ENCODE data around the gene ITGAV.
"Not testable (repeated sequence)": the region's sequence is repeated elsewhere in the genome, so short reads cannot be mapped to it uniquely, and the experiment has no call there.

The ITGAV gene

GRCh38 chr2:186569127-186569526 lies 20.7 kb upstream of the ITGAV start:
- not testable (repeated sequence) for H3K36me3 ChIP-seq (replicated peaks in 1 of 2; ENCODE audit: control insufficient read depth in 2 of 2, insufficient read depth in 2 of 2, low read length in 2 of 2); H3K4me3 ChIP-seq (ENCODE audit: low read length in 2 of 2); H3K79me1 ChIP-seq (ENCODE audit: low read depth, low read length); H3K27ac ChIP-seq (replicated peaks; ENCODE audit: low read length); H3K4me2 ChIP-seq (ENCODE audit: insufficient read depth, low read length, poor library complexity, severe bottlenecking); H2BK120ac ChIP-seq (ENCODE audit: low read depth, low read length); H2AK5ac ChIP-seq (ENCODE audit: low read depth, low read length); H3K27me3 ChIP-seq (ENCODE audit: control insufficient read depth in 3 of 3, insufficient read depth in 3 of 3, low read depth in 1 of 3, low read length in 3 of 3); H3K9me3 ChIP-seq (replicated peaks in 1 of 2; ENCODE audit: control insufficient read depth in 2 of 2, insufficient read depth in 1 of 2, low read depth in 1 of 2, low read length in 2 of 2); H4K8ac ChIP-seq (ENCODE audit: low read depth, low read length); H2AFZ ChIP-seq (ENCODE audit: low read length); H2BK5ac ChIP-seq (ENCODE audit: low read length); H3K18ac ChIP-seq (ENCODE audit: low read length); H3K9ac ChIP-seq (ENCODE audit: low read depth, low read length, poor library complexity); H3K14ac ChIP-seq (ENCODE audit: low read length); DNase-seq (ENCODE audit: low spot score); H2BK15ac ChIP-seq (ENCODE audit: low read length); H2BK12ac ChIP-seq (ENCODE audit: low read length); H3K23ac ChIP-seq (ENCODE audit: low read depth, low read length, poor library complexity); H4K91ac ChIP-seq (ENCODE audit: low read depth, low read length, poor library complexity); H3K4ac ChIP-seq (ENCODE audit: low read length)
- WGBS, 2 donors (ENCODE audit: extremely low coverage in 2 of 2, insufficient read length in 2 of 2, insufficient replicate concordance in 1 of 2): no CpG with 5 or more reads among the region's 1 CpG
- H3K4me1 ChIP-seq (ENCODE audit: control insufficient read depth in 2 of 2, insufficient read depth in 1 of 2, low read depth in 1 of 2, low read length in 2 of 2): peaks cover 4 to 12% of the 10 kb centered on the region in 2 donors

GRCh38 chr2:186569897-186570296 lies 20.0 kb upstream of the ITGAV start:
- H4K91ac ChIP-seq (ENCODE audit: low read depth, low read length, poor library complexity): no peak overlapping the region
- no peak overlapping the region for H3K14ac ChIP-seq (ENCODE audit: low read length)
- H2AK5ac ChIP-seq (ENCODE audit: low read depth, low read length): no peak overlapping the region
- no peak overlapping the region for H3K4ac ChIP-seq (ENCODE audit: low read length)
- H3K27ac ChIP-seq (replicated peaks; ENCODE audit: low read length): peak overlapping the region; percentile 74
- H2AFZ ChIP-seq (ENCODE audit: low read length): peak overlapping the region; percentile 80
- peak; percentile 68 for DNase-seq (ENCODE audit: low spot score)
- peaks cover 1 to 7% of the 10 kb centered on the region in 2 donors for H3K9me3 ChIP-seq (replicated peaks in 1 of 2; ENCODE audit: control insufficient read depth in 2 of 2, insufficient read depth in 1 of 2, low read depth in 1 of 2, low read length in 2 of 2)
- no peak overlapping the region for H3K4me2 ChIP-seq (ENCODE audit: insufficient read depth, low read length, poor library complexity, severe bottlenecking)
- no peak overlapping the region for H3K9ac ChIP-seq (ENCODE audit: low read depth, low read length, poor library complexity)
- H3K79me1 ChIP-seq (ENCODE audit: low read depth, low read length): no peaks in the 10 kb centered on the region
- H2BK120ac ChIP-seq (ENCODE audit: low read depth, low read length): no peak overlapping the region
- no peak overlapping the region for H3K4me3 ChIP-seq (ENCODE audit: low read length in 2 of 2)
- no peak overlapping the region for H3K23ac ChIP-seq (ENCODE audit: low read depth, low read length, poor library complexity)
- no CpG with 5 or more reads among the region's 2 CpGs for whole genome bisulfite sequencing, 2 donors (ENCODE audit: extremely low coverage in 2 of 2, insufficient read length in 2 of 2, insufficient replicate concordance in 1 of 2)
- no peaks in the 10 kb centered on the region for H3K36me3 ChIP-seq (replicated peaks in 1 of 2; ENCODE audit: control insufficient read depth in 2 of 2, insufficient read depth in 2 of 2, low read length in 2 of 2)
- no peak overlapping the region for H2BK15ac ChIP-seq (ENCODE audit: low read length)
- no peak overlapping the region for H2BK5ac ChIP-seq (ENCODE audit: low read length)
- H2BK12ac ChIP-seq (ENCODE audit: low read length): no peak overlapping the region
- no peak overlapping the region for H4K8ac ChIP-seq (ENCODE audit: low read depth, low read length)
- H3K27me3 ChIP-seq (ENCODE audit: control insufficient read depth in 3 of 3, insufficient read depth in 3 of 3, low read depth in 1 of 3, low read length in 3 of 3): no peaks in the 10 kb centered on the region
- peaks cover 4 to 12% of the 10 kb centered on the region in 2 donors for H3K4me1 ChIP-seq (ENCODE audit: control insufficient read depth in 2 of 2, insufficient read depth in 1 of 2, low read depth in 1 of 2, low read length in 2 of 2)
- H3K18ac ChIP-seq (ENCODE audit: low read length): no peak overlapping the region

GRCh38 chr2:186570604-186571003 lies 19.3 kb upstream of the ITGAV start:
- Histone ChIP-seq H3K4me1 (ENCODE audit: control insufficient read depth in 2 of 2, insufficient read depth in 1 of 2, low read depth in 1 of 2, low read length in 2 of 2) (peaks cover 4 to 12% of the 10 kb centered on the region in 2 donors), H2BK120ac (ENCODE audit: low read depth, low read length) (no peak overlapping the region), H3K4ac (ENCODE audit: low read length) (no peak overlapping the region), H2BK15ac (ENCODE audit: low read length) (no peak overlapping the region), H4K8ac (ENCODE audit: low read depth, low read length) (no peak overlapping the region), H3K36me3 (replicated peaks in 1 of 2; ENCODE audit: control insufficient read depth in 2 of 2, insufficient read depth in 2 of 2, low read length in 2 of 2) (no peaks in the 10 kb centered on the region), H2BK12ac (ENCODE audit: low read length) (no peak overlapping the region), H4K91ac (ENCODE audit: low read depth, low read length, poor library complexity) (no peak overlapping the region), H2AK5ac (ENCODE audit: low read depth, low read length) (no peak overlapping the region), H2AFZ (ENCODE audit: low read length) (peak overlapping the region; percentile 80), H3K18ac (ENCODE audit: low read length) (no peak overlapping the region), H3K27me3 (ENCODE audit: control insufficient read depth in 3 of 3, insufficient read depth in 3 of 3, low read depth in 1 of 3, low read length in 3 of 3) (no peaks in the 10 kb centered on the region), H3K27ac (replicated peaks; ENCODE audit: low read length) (peak overlapping the region; percentile 74), H3K14ac (ENCODE audit: low read length) (no peak overlapping the region), H3K23ac (ENCODE audit: low read depth, low read length, poor library complexity) (no peak overlapping the region), H3K79me1 (ENCODE audit: low read depth, low read length) (no peaks in the 10 kb centered on the region), H3K4me3 (ENCODE audit: low read length in 2 of 2) (no peak overlapping the region), H3K4me2 (ENCODE audit: insufficient read depth, low read length, poor library complexity, severe bottlenecking) (no peak overlapping the region), H3K9me3 (replicated peaks in 1 of 2; ENCODE audit: control insufficient read depth in 2 of 2, insufficient read depth in 1 of 2, low read depth in 1 of 2, low read length in 2 of 2) (peaks cover 1 to 7% of the 10 kb centered on the region in 2 donors), H2BK5ac (ENCODE audit: low read length) (no peak overlapping the region), H3K9ac (ENCODE audit: low read depth, low read length, poor library complexity) (no peak overlapping the region)
- DNase-seq (ENCODE audit: low spot score): no peak
- no CpG with 5 or more reads among the region's 5 CpGs for WGBS, 2 donors (ENCODE audit: extremely low coverage in 2 of 2, insufficient read length in 2 of 2, insufficient replicate concordance in 1 of 2)

- H2BK5ac ChIP-seq (ENCODE audit: low read length): no peak overlapping the region
- H2AFZ ChIP-seq (ENCODE audit: low read length): no peak overlapping the region
- WGBS, 2 donors (ENCODE audit: extremely low coverage in 2 of 2, insufficient read length in 2 of 2, insufficient replicate concordance in 1 of 2): no CpG with 5 or more reads among the region's 5 CpGs
- no peak overlapping the region for H2BK15ac ChIP-seq (ENCODE audit: low read length)
- peaks cover 4 to 12% of the 10 kb centered on the region in 2 donors for H3K4me1 ChIP-seq (ENCODE audit: control insufficient read depth in 2 of 2, insufficient read depth in 1 of 2, low read depth in 1 of 2, low read length in 2 of 2)
- H2BK120ac ChIP-seq (ENCODE audit: low read depth, low read length): no peak overlapping the region
- no peaks in the 10 kb centered on the region for H3K36me3 ChIP-seq (replicated peaks in 1 of 2; ENCODE audit: control insufficient read depth in 2 of 2, insufficient read depth in 2 of 2, low read length in 2 of 2)
- no peak overlapping the region for H2BK12ac ChIP-seq (ENCODE audit: low read length)
- no peak overlapping the region for H3K4me3 ChIP-seq (ENCODE audit: low read length in 2 of 2)
- no peak overlapping the region for H3K18ac ChIP-seq (ENCODE audit: low read length)
- no peak overlapping the region for H4K91ac ChIP-seq (ENCODE audit: low read depth, low read length, poor library complexity)
- DNase-seq (ENCODE audit: low spot score): no peak
- no peak overlapping the region for H3K9ac ChIP-seq (ENCODE audit: low read depth, low read length, poor library complexity)
- no peak overlapping the region for H3K14ac ChIP-seq (ENCODE audit: low read length)
- H3K79me1 ChIP-seq (ENCODE audit: low read depth, low read length): no peaks in the 10 kb centered on the region
- H3K23ac ChIP-seq (ENCODE audit: low read depth, low read length, poor library complexity): no peak overlapping the region
- H3K9me3 ChIP-seq (replicated peaks in 1 of 2; ENCODE audit: control insufficient read depth in 2 of 2, insufficient read depth in 1 of 2, low read depth in 1 of 2, low read length in 2 of 2): peaks cover 1 to 6% of the 10 kb centered on the region in 2 donors
- H3K27ac ChIP-seq (replicated peaks; ENCODE audit: low read length): no peak overlapping the region
- H4K8ac ChIP-seq (ENCODE audit: low read depth, low read length): no peak overlapping the region
- no peak overlapping the region for H3K4ac ChIP-seq (ENCODE audit: low read length)
- H3K27me3 ChIP-seq (ENCODE audit: control insufficient read depth in 3 of 3, insufficient read depth in 3 of 3, low read depth in 1 of 3, low read length in 3 of 3): no peaks in the 10 kb centered on the region
- no peak overlapping the region for H3K4me2 ChIP-seq (ENCODE audit: insufficient read depth, low read length, poor library complexity, severe bottlenecking)
- no peak overlapping the region for H2AK5ac ChIP-seq (ENCODE audit: low read depth, low read length)
Measured at GRCh38 chr2:186572705-186573104, 17.2 kb upstream of the ITGAV start.
